ENCODE data around the gene SLC25A17.

Gene SLC25A17

DNA sequence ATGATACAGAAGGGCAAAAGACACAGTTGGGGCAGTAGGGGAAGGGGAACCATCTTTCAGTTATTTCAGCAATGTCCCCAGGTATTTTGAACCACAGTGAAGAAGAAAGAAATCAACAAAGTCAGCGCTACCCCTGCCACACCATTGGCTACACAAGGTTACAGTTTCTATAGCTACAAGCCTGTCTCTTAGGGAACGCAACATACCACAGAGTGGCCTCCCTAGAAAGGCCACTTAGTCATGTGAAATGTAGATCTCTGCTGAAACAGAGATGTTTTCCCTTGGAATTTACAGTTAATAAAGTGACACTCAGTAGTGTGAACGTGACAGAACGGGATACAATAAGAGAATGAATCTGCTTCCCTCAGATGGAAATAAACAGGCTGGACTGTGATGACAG, 85.2 kb downstream of the SLC25A17 start:
- in situ Hi-C loops (cut with MboI; ENCODE audit: low pct_unique_long_range_greater_than_20kb, low sequenced_read_pairs, unreplicated experiment): no loop called here
- TF ChIP-seq, protein P1, sequence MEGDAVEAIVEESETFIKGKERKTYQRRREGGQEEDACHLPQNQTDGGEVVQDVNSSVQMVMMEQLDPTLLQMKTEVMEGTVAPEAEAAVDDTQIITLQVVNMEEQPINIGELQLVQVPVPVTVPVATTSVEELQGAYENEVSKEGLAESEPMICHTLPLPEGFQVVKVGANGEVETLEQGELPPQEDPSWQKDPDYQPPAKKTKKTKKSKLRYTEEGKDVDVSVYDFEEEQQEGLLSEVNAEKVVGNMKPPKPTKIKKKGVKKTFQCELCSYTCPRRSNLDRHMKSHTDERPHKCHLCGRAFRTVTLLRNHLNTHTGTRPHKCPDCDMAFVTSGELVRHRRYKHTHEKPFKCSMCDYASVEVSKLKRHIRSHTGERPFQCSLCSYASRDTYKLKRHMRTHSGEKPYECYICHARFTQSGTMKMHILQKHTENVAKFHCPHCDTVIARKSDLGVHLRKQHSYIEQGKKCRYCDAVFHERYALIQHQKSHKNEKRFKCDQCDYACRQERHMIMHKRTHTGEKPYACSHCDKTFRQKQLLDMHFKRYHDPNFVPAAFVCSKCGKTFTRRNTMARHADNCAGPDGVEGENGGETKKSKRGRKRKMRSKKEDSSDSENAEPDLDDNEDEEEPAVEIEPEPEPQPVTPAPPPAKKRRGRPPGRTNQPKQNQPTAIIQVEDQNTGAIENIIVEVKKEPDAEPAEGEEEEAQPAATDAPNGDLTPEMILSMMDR (IDR thresholded peaks at IDR 0.05; ENCODE audit: extremely low read depth, insufficient read depth, missing control alignments): no peak
- DNase-seq (ENCODE audit: low spot score): no peak

DNA sequence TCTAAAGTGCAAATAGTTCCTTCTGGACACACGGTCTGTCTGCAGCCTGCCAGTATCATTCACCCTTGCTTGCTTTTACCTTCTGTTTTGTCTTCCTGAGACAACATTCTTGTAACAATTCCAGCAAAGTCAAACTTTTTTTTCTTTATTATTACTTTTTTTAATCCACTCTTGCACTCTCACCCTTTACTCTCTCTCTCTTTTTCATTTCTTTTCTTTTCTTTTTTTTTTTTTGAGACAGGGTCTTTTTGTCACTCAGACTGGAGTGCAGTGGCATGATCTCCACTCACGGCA, 86.2 kb downstream of the SLC25A17 start:
- TF ChIP-seq, protein P1 (IDR thresholded peaks at IDR 0.05; ENCODE audit: extremely low read depth, insufficient read depth, missing control alignments): no peak
- in situ Hi-C loops (cut with MboI; ENCODE audit: low pct_unique_long_range_greater_than_20kb, low sequenced_read_pairs, unreplicated experiment): no loop called here
- DNase-seq (ENCODE audit: low spot score): no peak

DNA sequence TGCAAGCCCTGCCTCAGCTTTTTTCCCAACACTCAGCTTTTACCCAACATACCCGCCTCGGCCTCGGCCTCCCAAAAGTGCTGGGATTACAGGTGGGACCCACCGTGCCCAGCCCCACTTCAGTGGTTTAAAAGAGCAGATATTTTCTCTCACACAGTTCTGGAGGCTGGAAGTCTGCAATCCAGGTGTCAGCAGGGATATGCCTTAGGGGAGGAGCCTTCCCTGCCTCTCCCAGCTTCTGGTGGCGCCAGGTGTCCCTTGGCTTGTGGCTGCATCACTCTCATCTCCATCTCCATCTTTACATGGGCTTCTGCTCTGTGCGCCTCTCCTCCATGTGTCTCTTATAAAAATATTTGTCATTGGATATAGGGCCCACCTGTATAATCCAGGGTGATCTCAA, 89.9 kb downstream of the SLC25A17 start:
- in situ Hi-C loops (cut with MboI; ENCODE audit: low pct_unique_long_range_greater_than_20kb, low sequenced_read_pairs, unreplicated experiment): no loop called here
- no peak for DNase-seq (ENCODE audit: low spot score)
- TF ChIP-seq, protein P1 (IDR thresholded peaks at IDR 0.05; ENCODE audit: extremely low read depth, insufficient read depth, missing control alignments): no peak

DNA sequence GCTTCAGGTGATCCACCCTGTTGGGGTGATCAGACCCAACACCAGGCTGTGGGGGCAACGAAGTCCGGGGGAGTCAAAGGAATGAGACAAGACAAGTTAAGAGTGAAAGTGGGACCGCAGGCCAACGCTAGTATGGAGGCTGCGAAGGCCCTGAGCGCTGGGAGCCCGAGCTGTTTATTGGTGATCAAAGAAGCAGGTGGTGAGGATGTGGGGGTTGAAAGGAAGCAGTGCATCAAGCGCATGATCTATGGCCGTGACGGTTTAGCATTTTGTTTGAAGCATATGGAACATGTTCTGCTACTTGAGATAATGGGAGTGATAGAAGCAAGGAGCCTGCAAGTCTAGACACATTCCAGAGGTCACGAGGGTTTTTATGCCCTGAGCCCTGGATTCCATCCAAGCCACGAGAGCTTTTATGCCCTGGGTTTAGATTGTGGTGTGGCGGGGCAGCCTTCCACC, 90.4 kb downstream of the SLC25A17 start:
- DNase-seq (ENCODE audit: low spot score): no peak
- TF ChIP-seq, protein P1 (IDR thresholded peaks at IDR 0.05; ENCODE audit: extremely low read depth, insufficient read depth, missing control alignments): no peak
- in situ Hi-C loops (cut with MboI; ENCODE audit: low pct_unique_long_range_greater_than_20kb, low sequenced_read_pairs, unreplicated experiment): no loop called here

DNA sequence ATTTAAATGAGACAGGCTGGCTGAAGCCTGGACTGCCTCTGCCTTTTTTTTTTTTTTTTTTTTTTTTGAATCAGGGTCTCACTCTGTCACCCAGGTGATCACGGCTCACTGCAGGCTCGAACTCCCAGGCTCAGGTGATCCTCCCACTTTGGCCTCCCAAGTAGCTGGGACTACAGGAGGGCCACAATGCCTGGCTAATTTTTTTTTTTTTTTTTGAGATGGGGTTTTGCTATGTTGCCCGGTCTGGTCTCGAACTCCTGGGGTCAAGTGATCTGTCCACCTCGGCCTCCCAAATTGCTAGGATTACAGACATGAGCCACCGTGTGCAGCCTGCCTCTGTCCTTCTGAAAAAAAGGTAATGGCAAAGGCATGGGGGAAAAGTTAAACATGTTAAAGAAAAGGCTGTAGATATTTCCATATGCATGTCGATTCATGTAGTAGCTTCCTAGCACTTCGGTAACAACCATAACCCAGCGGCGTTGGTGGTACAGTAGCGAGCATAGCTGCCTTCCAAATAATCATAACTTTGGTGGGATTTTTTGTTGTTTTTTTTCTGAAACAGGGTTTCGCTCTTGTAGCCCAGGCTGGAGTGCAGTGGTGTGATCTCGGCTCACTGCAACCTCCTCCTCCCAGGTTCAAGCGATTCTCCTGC, 91.1 kb downstream of the SLC25A17 start:
- in situ Hi-C loops (cut with MboI; ENCODE audit: low pct_unique_long_range_greater_than_20kb, low sequenced_read_pairs, unreplicated experiment): no loop called here
- TF ChIP-seq, protein P1 (IDR thresholded peaks at IDR 0.05; ENCODE audit: extremely low read depth, insufficient read depth, missing control alignments): no peak

DNA sequence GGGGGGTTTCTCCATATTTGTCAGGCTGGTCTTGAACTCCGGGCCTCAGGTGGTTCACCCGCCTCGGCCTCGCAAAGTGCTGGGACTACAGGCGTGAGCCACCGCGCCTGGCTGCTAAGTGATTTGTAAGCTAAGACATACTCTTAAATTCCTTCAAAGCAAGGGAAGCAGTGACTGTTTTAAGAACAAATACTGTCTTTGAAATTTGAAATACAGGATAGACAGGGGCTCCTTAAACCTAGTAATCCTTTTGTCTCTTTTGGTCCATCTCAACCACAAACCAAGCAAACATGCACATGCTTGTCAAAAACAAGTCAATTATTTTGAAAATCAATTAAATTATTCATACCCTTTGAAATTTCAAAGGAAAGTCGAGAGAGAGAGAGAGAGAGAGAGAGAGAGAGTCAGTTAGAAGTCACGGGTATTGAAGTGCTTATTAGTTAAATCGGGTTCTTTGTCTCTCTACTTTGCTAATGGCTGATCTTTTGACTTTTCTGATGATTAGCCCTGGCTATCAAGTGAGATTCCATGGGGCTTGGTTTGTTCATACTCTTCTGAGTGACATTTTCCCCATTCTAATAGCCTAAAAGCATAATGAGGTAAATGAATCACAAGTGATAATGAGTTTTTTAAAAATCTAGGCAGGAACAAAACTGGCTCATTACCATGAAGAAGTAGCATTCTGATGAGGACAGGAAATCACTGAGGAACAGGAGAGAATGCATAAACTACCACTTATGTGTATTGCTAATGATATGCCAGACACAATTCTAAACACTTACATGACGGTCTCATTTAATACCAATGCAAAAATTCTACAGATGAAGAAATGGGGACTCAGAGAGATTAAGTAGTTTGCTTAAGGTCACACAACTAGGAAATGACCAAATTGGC, 91.8 kb downstream of the SLC25A17 start:
- TF ChIP-seq, protein P1 (IDR thresholded peaks at IDR 0.05; ENCODE audit: extremely low read depth, insufficient read depth, missing control alignments): no peak
- no peak for DNase-seq (ENCODE audit: low spot score)
- in situ Hi-C loops (cut with MboI; ENCODE audit: low pct_unique_long_range_greater_than_20kb, low sequenced_read_pairs, unreplicated experiment): no loop called here

More for the DNA sequence above, 91.1 kb downstream of the SLC25A17 start:
- DNase-seq (ENCODE audit: low spot score): no peak

All from GM13977 (cell line).